H9 (cell line): Measurements from ENCODE around the gene MAPT. TPM values are rescaled to one million over a fixed set of nuclear protein-coding genes. Genes with fewer than 3 reads are reported as not detected.

Experiments used
- DNase-seq: peaks from one replicate; pipeline ENCODE4 v3.0.0-alpha.2; 2017
- H2AFZ ChIP-seq: one replicate; pipeline ENCODE4 v1.6.1; 2013; ENCODE audit warnings: mild to moderate bottlenecking, low read length, control low read depth, moderate library complexity
- H2AK5ac ChIP-seq: 2 replicates; pipeline ENCODE4 v1.6.1; 2013; ENCODE audit warnings: low read length, control low read depth, mixed read lengths; ENCODE audit not compliant: insufficient read length
- H2BK120ac ChIP-seq: one replicate; pipeline ENCODE4 v1.6.1; 2013; ENCODE audit warnings: low read depth, mild to moderate bottlenecking, low read length, control low read depth, inconsistent platforms; ENCODE audit not compliant: poor library complexity, severe bottlenecking
- H2BK12ac ChIP-seq: 2 replicates; pipeline ENCODE4 v1.6.1; 2013; ENCODE audit warnings: low read length, control low read depth, mixed read lengths, low read depth; ENCODE audit not compliant: insufficient read length
- H2BK15ac ChIP-seq: 2 replicates; pipeline ENCODE4 v1.6.1; 2013; ENCODE audit warnings: low read depth, low read length, control low read depth
- H2BK20ac ChIP-seq: one replicate; pipeline ENCODE4 v1.6.1; 2013; ENCODE audit warnings: low read depth, mild to moderate bottlenecking, low read length, control low read depth, inconsistent platforms; ENCODE audit not compliant: poor library complexity, severe bottlenecking
- H2BK5ac ChIP-seq: 2 replicates; pipeline ENCODE4 v1.6.1; 2013; ENCODE audit warnings: low read length, control low read depth, mixed read lengths; ENCODE audit not compliant: insufficient read length
- H3K14ac ChIP-seq: 2 replicates; pipeline ENCODE4 v1.6.1; 2013; ENCODE audit warnings: low read length, control low read depth; ENCODE audit not compliant: insufficient read depth
- H3K18ac ChIP-seq: 2 replicates; pipeline ENCODE4 v1.6.1; 2013; ENCODE audit warnings: low read depth, mild to moderate bottlenecking, mixed read lengths, low read length, control low read depth; ENCODE audit not compliant: insufficient read length
- H3K23ac ChIP-seq: 2 replicates; pipeline ENCODE4 v1.6.1; 2013; ENCODE audit warnings: low read length, control low read depth, mixed read lengths, low read depth; ENCODE audit not compliant: insufficient read length
- H3K23me2 ChIP-seq: 2 replicates; pipeline ENCODE4 v1.6.1; 2013; ENCODE audit warnings: low read depth, mild to moderate bottlenecking, mixed read lengths, low read length, control low read depth; ENCODE audit not compliant: insufficient read length, poor library complexity, severe bottlenecking
- H3K27ac ChIP-seq: 2 replicates; pipeline ENCODE4 v1.5.1; 2013; ENCODE audit warnings: low read length, control low read depth, mixed read lengths, low read depth; ENCODE audit not compliant: insufficient read length
- H3K27me3 ChIP-seq: 2 replicates; pipeline ENCODE4 v1.6.1; 2013; ENCODE audit warnings: low read length, control low read depth, inconsistent platforms; ENCODE audit not compliant: insufficient read depth
- H3K4ac ChIP-seq: 2 replicates; pipeline ENCODE4 v1.6.1; 2013; ENCODE audit warnings: low read depth, mild to moderate bottlenecking, control low read depth, inconsistent platforms, low read length, moderate library complexity
- H3K4me1 ChIP-seq: 2 replicates; pipeline ENCODE4 v1.6.1; 2013; ENCODE audit warnings: low read length, control low read depth, inconsistent platforms; ENCODE audit not compliant: insufficient read depth
- H3K4me2 ChIP-seq: 2 replicates; pipeline ENCODE4 v1.6.1; 2013; ENCODE audit warnings: low read length, control low read depth, mixed read lengths; ENCODE audit not compliant: insufficient read length, insufficient read depth
- H3K56ac ChIP-seq: 2 replicates; pipeline ENCODE4 v1.6.1; 2013; ENCODE audit warnings: low read depth, mild to moderate bottlenecking, mixed read lengths, low read length, control low read depth; ENCODE audit not compliant: insufficient read length
- H3K79me1 ChIP-seq: 2 replicates; pipeline ENCODE4 v1.6.1; 2013; ENCODE audit warnings: low read depth, mild to moderate bottlenecking, moderate library complexity, low read length, control low read depth, inconsistent platforms; ENCODE audit not compliant: insufficient read depth, poor library complexity, severe bottlenecking
- H3K79me2 ChIP-seq: 2 replicates; pipeline ENCODE4 v1.6.1; 2013; ENCODE audit warnings: low read length, control low read depth, inconsistent platforms; ENCODE audit not compliant: insufficient read depth
- H3K9ac ChIP-seq: 2 replicates; pipeline ENCODE4 v1.6.1; 2013; ENCODE audit warnings: low read length, control low read depth, mixed read lengths; ENCODE audit not compliant: insufficient read length; ENCODE audit errors: extremely low read depth
- H3K9me3 ChIP-seq: one replicate; pipeline ENCODE4 v1.6.1; 2013; ENCODE audit warnings: low read depth, low read length, inconsistent platforms; ENCODE audit not compliant: control insufficient read depth
- H3T11ph ChIP-seq: one replicate; pipeline ENCODE4 v1.6.1; 2013; ENCODE audit warnings: mild to moderate bottlenecking, low read length, control low read depth, inconsistent platforms
- H4K20me1 ChIP-seq: one replicate; pipeline ENCODE4 v1.6.1; 2013; ENCODE audit not compliant: control insufficient read depth, insufficient read length, insufficient read depth
- H4K5ac ChIP-seq: 2 replicates; pipeline ENCODE4 v1.6.1; 2013; ENCODE audit warnings: low read depth, mild to moderate bottlenecking, mixed read lengths, low read length, control low read depth; ENCODE audit not compliant: insufficient read length
- H4K8ac ChIP-seq: replicated peaks from 2 replicates; pipeline ENCODE4 v1.6.1; 2013; ENCODE audit warnings: low read length, control low read depth, mixed read lengths, low read depth; ENCODE audit not compliant: insufficient read length
- H4K91ac ChIP-seq: 2 replicates; pipeline ENCODE4 v1.6.1; 2013; ENCODE audit warnings: low read depth, mild to moderate bottlenecking, moderate library complexity, mixed read lengths, low read length, control low read depth; ENCODE audit not compliant: insufficient read length
- H3K27ac Mint-ChIP-seq, 3 experiments: 2 replicates in 2 of 3; 3 replicates in 1 of 3; pipeline ENCODE4 v1.8.0; 2020 to 2021; ENCODE audit warnings: mixed read lengths in 3 of 3, mild to moderate bottlenecking in 1 of 3, moderate library complexity in 1 of 3
- H3K27me3 Mint-ChIP-seq: 2 replicates; pipeline ENCODE4 v1.8.0; 2021; ENCODE audit warnings: low read depth, mild to moderate bottlenecking, moderate library complexity, mixed read lengths
- H3K36me3 Mint-ChIP-seq, 3 experiments: 2 replicates in 2 of 3; 3 replicates in 1 of 3; pipeline ENCODE4 v1.8.0; 2020 to 2021; ENCODE audit warnings: low read depth in 3 of 3, mixed read lengths in 3 of 3; ENCODE audit not compliant: insufficient read depth in 1 of 3
- H3K4me1 Mint-ChIP-seq, 2 experiments: 2 replicates each; pipeline ENCODE4 v1.8.0; 2020; ENCODE audit warnings: mixed read lengths in 2 of 2
- H3K4me3 Mint-ChIP-seq, 2 experiments: 2 replicates in 1 of 2; 3 replicates in 1 of 2; pipeline ENCODE4 v1.8.0; 2020 to 2021; ENCODE audit warnings: mild to moderate bottlenecking in 2 of 2, mixed read lengths in 2 of 2, moderate library complexity in 1 of 2
- H3K9me3 Mint-ChIP-seq, 2 experiments: 2 replicates in 1 of 2; 3 replicates in 1 of 2; pipeline ENCODE4 v1.8.0; 2020; ENCODE audit warnings: mild to moderate bottlenecking in 2 of 2, mixed read lengths in 2 of 2, moderate library complexity in 1 of 2
- WGBS: extraction: QIAGEN DNeasy Blood & Tissue Kit; methylation state at CpG from one replicate; pipeline ENCODE4 v1.1.7; 2013; ENCODE audit warnings: missing lambda C conversion rate, low lambda C conversion rate, mixed read lengths; ENCODE audit not compliant: insufficient read length; ENCODE audit errors: extremely low coverage; 5-methylcytosine and 5-hydroxymethylcytosine counted together
- total RNA-seq: library from RNA; stranded (reverse); gene quantifications from 2 replicates; pipeline ENCODE4 v1.2.1, GENCODE V29; 2021
- TF ChIP-seq, protein P1 (sequence below): fragments of 200-600 bp; sonication (generic); conservative IDR thresholded peaks from 3 replicates; pipeline ENCODE4 v1.8.0; 2021; ENCODE audit warnings: antibody characterized with exemption, mild to moderate bottlenecking

The MAPT gene
- total RNA-seq, 1 experiment from 2014 or later: 1.6 TPM

DNA sequence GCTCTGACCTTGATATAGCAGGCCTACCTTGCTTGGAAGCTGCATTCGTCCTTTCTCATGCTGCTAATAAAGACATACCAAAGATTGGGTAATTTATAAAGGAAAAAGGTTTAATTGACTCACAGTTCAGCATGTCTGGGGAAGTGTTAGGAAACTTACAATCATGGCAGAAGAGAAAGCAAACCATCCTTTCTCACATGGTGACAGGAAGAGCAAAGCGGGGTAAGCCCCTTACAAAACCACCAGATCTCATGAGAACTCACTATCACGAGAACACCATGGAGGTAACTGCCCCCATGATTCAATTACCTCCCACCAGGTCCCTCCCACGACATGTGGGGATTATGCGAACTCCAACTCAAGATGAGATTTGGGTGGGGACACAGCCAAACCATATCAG, 6.0 kb upstream of the MAPT start:
- Mint-ChIP-seq H3K27ac (no peak overlapping the region), H3K27me3 (peaks cover 62% of the 10 kb centered on the region), H3K4me3 (no peak overlapping the region), H3K9me3 (no peaks in the 10 kb centered on the region; a peak in 1 of 5 replicates), H3K4me1 (no peaks in the 10 kb centered on the region), H3K36me3 (no peaks in the 10 kb centered on the region)
- H4K91ac ChIP-seq: no peak overlapping the region
- no peaks in the 10 kb centered on the region for H3K4me1 ChIP-seq
- no peak for DNase-seq
- no peaks in the 10 kb centered on the region for H3K79me2 ChIP-seq
- TF ChIP-seq, protein P1, sequence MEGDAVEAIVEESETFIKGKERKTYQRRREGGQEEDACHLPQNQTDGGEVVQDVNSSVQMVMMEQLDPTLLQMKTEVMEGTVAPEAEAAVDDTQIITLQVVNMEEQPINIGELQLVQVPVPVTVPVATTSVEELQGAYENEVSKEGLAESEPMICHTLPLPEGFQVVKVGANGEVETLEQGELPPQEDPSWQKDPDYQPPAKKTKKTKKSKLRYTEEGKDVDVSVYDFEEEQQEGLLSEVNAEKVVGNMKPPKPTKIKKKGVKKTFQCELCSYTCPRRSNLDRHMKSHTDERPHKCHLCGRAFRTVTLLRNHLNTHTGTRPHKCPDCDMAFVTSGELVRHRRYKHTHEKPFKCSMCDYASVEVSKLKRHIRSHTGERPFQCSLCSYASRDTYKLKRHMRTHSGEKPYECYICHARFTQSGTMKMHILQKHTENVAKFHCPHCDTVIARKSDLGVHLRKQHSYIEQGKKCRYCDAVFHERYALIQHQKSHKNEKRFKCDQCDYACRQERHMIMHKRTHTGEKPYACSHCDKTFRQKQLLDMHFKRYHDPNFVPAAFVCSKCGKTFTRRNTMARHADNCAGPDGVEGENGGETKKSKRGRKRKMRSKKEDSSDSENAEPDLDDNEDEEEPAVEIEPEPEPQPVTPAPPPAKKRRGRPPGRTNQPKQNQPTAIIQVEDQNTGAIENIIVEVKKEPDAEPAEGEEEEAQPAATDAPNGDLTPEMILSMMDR: no peak
- H3K23ac ChIP-seq: no peak overlapping the region
- no peak overlapping the region for H3T11ph ChIP-seq
- no peaks in the 10 kb centered on the region for H3K9me3 ChIP-seq
- H3K4me2 ChIP-seq: no peak overlapping the region
- H2BK5ac ChIP-seq: no peak overlapping the region
- no peaks in the 10 kb centered on the region for H3K23me2 ChIP-seq
- H3K56ac ChIP-seq: no peak overlapping the region
- H2BK15ac ChIP-seq: no peak overlapping the region
- no peak overlapping the region for H3K27ac ChIP-seq
- no peaks in the 10 kb centered on the region for H3K79me1 ChIP-seq
- H3K4ac ChIP-seq: no peak overlapping the region
- no CpG with 5 or more reads among the region's 5 CpGs for WGBS
- H4K8ac ChIP-seq: no peak overlapping the region
- H3K18ac ChIP-seq: no peak overlapping the region
- no peak overlapping the region for H2AK5ac ChIP-seq
- no peak overlapping the region for H2BK120ac ChIP-seq
- H4K5ac ChIP-seq: no peak overlapping the region
- no peak overlapping the region for H3K14ac ChIP-seq
- H3K27me3 ChIP-seq: no peaks in the 10 kb centered on the region; the same call in 1 of the 2 replicates
- no peak overlapping the region for H2AFZ ChIP-seq
- no peak overlapping the region for H2BK20ac ChIP-seq
- H3K9ac ChIP-seq: no peak overlapping the region
- H2BK12ac ChIP-seq: no peak overlapping the region
- H4K20me1 ChIP-seq: no peaks in the 10 kb centered on the region
